MG63 (cell line): ENCODE results near the gene YEATS4. TPM values are rescaled to one million over a fixed set of nuclear protein-coding genes. Genes with fewer than 3 reads are reported as not detected.

Experiments
- DNase-seq: peaks from one replicate; pipeline ENCODE4 v3.0.0-alpha.2; 2020
- H3K27me3 ChIP-seq: fragments of 250-450 bp; sonication (Bioruptor Pico); 2 replicates; pipeline ENCODE4 v1.5.1; 2020; ENCODE audit warnings: mild to moderate bottlenecking, moderate library complexity
- H3K36me3 ChIP-seq: fragments of 250-450 bp; sonication (Bioruptor Pico); 2 replicates; pipeline ENCODE4 v1.5.1; 2020; ENCODE audit warnings: mild to moderate bottlenecking, moderate library complexity
- H3K4me3 ChIP-seq: fragments of 250-450 bp; sonication (Bioruptor Pico); 2 replicates; pipeline ENCODE4 v1.5.1; 2020; ENCODE audit warnings: mild to moderate bottlenecking, moderate library complexity
- H3K9me3 ChIP-seq: fragments of 250-450 bp; sonication (Bioruptor Pico); 2 replicates; pipeline ENCODE4 v1.5.1; 2020; ENCODE audit warnings: mild to moderate bottlenecking, moderate library complexity
- total RNA-seq: library from RNA; depleted of rRNA; stranded (reverse); fragments of >200 nt; shearing (Covaris generic); gene quantifications from 2 replicates; pipeline ENCODE4 v1.2.3, GENCODE V29; 2014; ENCODE audit warnings: low replicate concordance

Gene YEATS4
- total RNA-seq, 1 experiment from 2014 or later: 32.3 TPM

- H3K36me3 ChIP-seq: no peaks in the 10 kb centered on the region
- H3K9me3 ChIP-seq: no peaks in the 10 kb centered on the region
- peaks cover 2% of the 10 kb centered on the region; the same call in 1 of the 2 replicates for H3K27me3 ChIP-seq
- DNase-seq: no peak
- H3K4me3 ChIP-seq: no peak overlapping the region
Measured at GRCh38 chr12:69337311-69338090, 22.0 kb upstream of the YEATS4 start.

GRCh38 chr12:69338120-69338859 lies 21.3 kb upstream of the YEATS4 start:
- Histone ChIP-seq H3K4me3 (no peak overlapping the region), H3K36me3 (no peaks in the 10 kb centered on the region)
- DNase-seq: no peak

GRCh38 chr12:69338936-69339335 lies 20.6 kb upstream of the YEATS4 start:
- peaks cover under 1% of the 10 kb centered on the region; the same call in 1 of the 2 replicates for H3K27me3 ChIP-seq
- no peak overlapping the region for H3K4me3 ChIP-seq
- no peaks in the 10 kb centered on the region for H3K9me3 ChIP-seq
- no peak for DNase-seq
- H3K36me3 ChIP-seq: no peaks in the 10 kb centered on the region

More at GRCh38 chr12:69338120-69338859, 21.3 kb upstream of the YEATS4 start:
- Histone ChIP-seq H3K27me3 (peaks cover 2% of the 10 kb centered on the region; the same call in 1 of the 2 replicates), H3K9me3 (no peaks in the 10 kb centered on the region)

GRCh38 chr12:69339999-69340398 lies 19.5 kb upstream of the YEATS4 start:
- Histone ChIP-seq H3K27me3 (no peaks in the 10 kb centered on the region), H3K4me3 (no peak overlapping the region), H3K36me3 (no peaks in the 10 kb centered on the region), H3K9me3 (no peaks in the 10 kb centered on the region)
- DNase-seq: no peak

GRCh38 chr12:69341328-69341727 lies 18.2 kb upstream of the YEATS4 start:
- DNase-seq: no peak
- no peaks in the 10 kb centered on the region for H3K36me3 ChIP-seq
- no peaks in the 10 kb centered on the region for H3K27me3 ChIP-seq
- H3K9me3 ChIP-seq: no peaks in the 10 kb centered on the region
- H3K4me3 ChIP-seq: no peak overlapping the region

- H3K36me3 ChIP-seq: no peaks in the 10 kb centered on the region
- no peak for DNase-seq
Measured at GRCh38 chr12:69342421-69342820, 17.1 kb upstream of the YEATS4 start.

GRCh38 chr12:69343357-69343756 lies 16.2 kb upstream of the YEATS4 start:
- no peak for DNase-seq
- H3K9me3 ChIP-seq: no peaks in the 10 kb centered on the region
- H3K27me3 ChIP-seq: no peaks in the 10 kb centered on the region
- H3K36me3 ChIP-seq: no peaks in the 10 kb centered on the region
- no peak overlapping the region for H3K4me3 ChIP-seq

More at GRCh38 chr12:69342421-69342820, 17.1 kb upstream of the YEATS4 start:
- Histone ChIP-seq H3K4me3 (no peak overlapping the region), H3K27me3 (no peaks in the 10 kb centered on the region), H3K9me3 (no peaks in the 10 kb centered on the region)

GRCh38 chr12:69343885-69344612 lies 15.5 kb upstream of the YEATS4 start:
- no peaks in the 10 kb centered on the region for H3K27me3 ChIP-seq

GRCh38 chr12:69345077-69345476 lies 14.5 kb upstream of the YEATS4 start:
- Histone ChIP-seq H3K27me3 (peaks cover 3% of the 10 kb centered on the region; the same call in 1 of the 2 replicates), H3K36me3 (no peaks in the 10 kb centered on the region), H3K4me3 (no peak overlapping the region), H3K9me3 (no peaks in the 10 kb centered on the region)
- DNase-seq: no peak

More at GRCh38 chr12:69343885-69344612, 15.5 kb upstream of the YEATS4 start:
- no peak overlapping the region for H3K4me3 ChIP-seq
- H3K9me3 ChIP-seq: no peaks in the 10 kb centered on the region
- no peaks in the 10 kb centered on the region for H3K36me3 ChIP-seq
- DNase-seq: no peak

- H3K4me3 ChIP-seq: no peak overlapping the region
- peaks cover 5% of the 10 kb centered on the region; the same call in 1 of the 2 replicates for H3K27me3 ChIP-seq
- no peak for DNase-seq
- no peaks in the 10 kb centered on the region for H3K9me3 ChIP-seq
- H3K36me3 ChIP-seq: no peaks in the 10 kb centered on the region
Measured at GRCh38 chr12:69345742-69346141, 13.8 kb upstream of the YEATS4 start.

GRCh38 chr12:69348162-69348938 lies 11.2 kb upstream of the YEATS4 start, which contains the start of gene LYZ:
Gene LYZ (plus strand): TSS chr12:69348381. CDS start chr12:69348409, 28 bp downstream.
- DNase-seq: no peak
- peaks cover 10% of the 10 kb centered on the region for H3K27me3 ChIP-seq
- H3K9me3 ChIP-seq: no peaks in the 10 kb centered on the region
- no peak within 1 kb of the TSS for H3K4me3 ChIP-seq
- H3K36me3 ChIP-seq: no peaks in the 10 kb centered on the region

GRCh38 chr12:69350002-69350626 lies 9.4 kb upstream of the YEATS4 start:
- no peak for DNase-seq
- H3K36me3 ChIP-seq: no peaks in the 10 kb centered on the region
- no peaks in the 10 kb centered on the region for H3K9me3 ChIP-seq
- peaks cover 10% of the 10 kb centered on the region for H3K27me3 ChIP-seq
- H3K4me3 ChIP-seq: no peak overlapping the region

- no peak overlapping the region for H3K4me3 ChIP-seq
- peaks cover 10% of the 10 kb centered on the region for H3K27me3 ChIP-seq
- H3K9me3 ChIP-seq: no peaks in the 10 kb centered on the region
- no peaks in the 10 kb centered on the region for H3K36me3 ChIP-seq
- DNase-seq: no peak
Measured at GRCh38 chr12:69350777-69351176, 8.8 kb upstream of the YEATS4 start.

- no peak overlapping the region for H3K4me3 ChIP-seq
- H3K36me3 ChIP-seq: no peaks in the 10 kb centered on the region
- H3K27me3 ChIP-seq: peaks cover 10% of the 10 kb centered on the region
- no peaks in the 10 kb centered on the region for H3K9me3 ChIP-seq
- no peak for DNase-seq
Measured at GRCh38 chr12:69351462-69352236, 7.9 kb upstream of the YEATS4 start.

GRCh38 chr12:69352904-69353303 lies 6.6 kb upstream of the YEATS4 start:
- Histone ChIP-seq H3K36me3 (no peaks in the 10 kb centered on the region), H3K4me3 (no peak overlapping the region), H3K9me3 (no peaks in the 10 kb centered on the region), H3K27me3 (peaks cover 10% of the 10 kb centered on the region)
- DNase-seq: no peak
